Measurements from ENCODE around the gene JMJD1C. TPM values are rescaled to one million over a fixed set of nuclear protein-coding genes. Genes with fewer than 3 reads are reported as not detected.
"Not testable (repeated sequence)": the region's sequence is repeated elsewhere in the genome, so short reads cannot be mapped to it uniquely, and the experiment has no call there.

Gene JMJD1C
- total RNA-seq, 1 donor from 2014 or later, result 89.2 TPM

GRCh38 chr10:63410633-63411032 lies 55.1 kb downstream of the JMJD1C start:
- DNase-seq (ENCODE audit: low spot score), result no peak

- no peak for DNase-seq (ENCODE audit: low spot score)
Measured at GRCh38 chr10:63409465-63410027, 56.2 kb downstream of the JMJD1C start.

GRCh38 chr10:63407136-63407662 lies 58.6 kb downstream of the JMJD1C start:
- DNase-seq (ENCODE audit: low spot score), result no peak

GRCh38 chr10:63396133-63396761 lies 69.5 kb downstream of the JMJD1C start:
- DNase-seq (ENCODE audit: low spot score), result no peak

GRCh38 chr10:63393050-63393449 lies 72.7 kb downstream of the JMJD1C start:
- no peak for DNase-seq (ENCODE audit: low spot score)

- DNase-seq (ENCODE audit: low spot score), result no peak
Measured at GRCh38 chr10:63392224-63392623, 73.6 kb downstream of the JMJD1C start.

GRCh38 chr10:63391812-63392211 lies 74.0 kb downstream of the JMJD1C start:
- DNase-seq (ENCODE audit: low spot score), result no peak

GRCh38 chr10:63390521-63390920 lies 75.3 kb downstream of the JMJD1C start:
- no peak for DNase-seq (ENCODE audit: low spot score)

- DNase-seq (ENCODE audit: low spot score), result no peak
Measured at GRCh38 chr10:63388421-63389031, 77.3 kb downstream of the JMJD1C start.

GRCh38 chr10:63385254-63385653 lies 80.5 kb downstream of the JMJD1C start:
- no peak for DNase-seq (ENCODE audit: low spot score)

- DNase-seq (ENCODE audit: low spot score), result no peak
Measured at GRCh38 chr10:63384675-63385074, 81.1 kb downstream of the JMJD1C start.

- no peak for DNase-seq (ENCODE audit: low spot score)
Measured at GRCh38 chr10:63384001-63384400, 81.8 kb downstream of the JMJD1C start.

GRCh38 chr10:63383141-63383540 lies 82.6 kb downstream of the JMJD1C start:
- DNase-seq (ENCODE audit: low spot score), result no peak

GRCh38 chr10:63382066-63382465 lies 83.7 kb downstream of the JMJD1C start:
- no peak for DNase-seq (ENCODE audit: low spot score)

- DNase-seq (ENCODE audit: low spot score), result not testable (repeated sequence)
Measured at GRCh38 chr10:63377305-63377661, 88.5 kb downstream of the JMJD1C start.

- DNase-seq (ENCODE audit: low spot score), result no peak
Measured at GRCh38 chr10:63376560-63377304, 89.0 kb downstream of the JMJD1C start.

- no peak for DNase-seq (ENCODE audit: low spot score)
Measured at GRCh38 chr10:63375859-63376258, 89.9 kb downstream of the JMJD1C start.

- no peak for DNase-seq (ENCODE audit: low spot score)
Measured at GRCh38 chr10:63375458-63375857, 90.3 kb downstream of the JMJD1C start.

GRCh38 chr10:63374991-63375390 lies 90.8 kb downstream of the JMJD1C start:
- DNase-seq (ENCODE audit: low spot score), result no peak

- no peak for DNase-seq (ENCODE audit: low spot score)
Measured at GRCh38 chr10:63373176-63373575, 92.6 kb downstream of the JMJD1C start.

GRCh38 chr10:63369711-63370110 lies 96.1 kb downstream of the JMJD1C start:
- DNase-seq (ENCODE audit: low spot score), result no peak

- DNase-seq (ENCODE audit: low spot score), result no peak
Measured at GRCh38 chr10:63368365-63368764, 97.4 kb downstream of the JMJD1C start.

Data from mesenteric fat pad (tissue), 1 donor.